ENCODE data around the gene AQR. TPM values are rescaled to one million over a fixed set of nuclear protein-coding genes. Genes with fewer than 3 reads are reported as not detected.
"Not testable (repeated sequence)": the region's sequence is repeated elsewhere in the genome, so short reads cannot be mapped to it uniquely, and the experiment has no call there.

The AQR gene
- total and polyA plus RNA-seq, 2 donors from 2014 or later, result 14.2 to 30.9 TPM

DNA sequence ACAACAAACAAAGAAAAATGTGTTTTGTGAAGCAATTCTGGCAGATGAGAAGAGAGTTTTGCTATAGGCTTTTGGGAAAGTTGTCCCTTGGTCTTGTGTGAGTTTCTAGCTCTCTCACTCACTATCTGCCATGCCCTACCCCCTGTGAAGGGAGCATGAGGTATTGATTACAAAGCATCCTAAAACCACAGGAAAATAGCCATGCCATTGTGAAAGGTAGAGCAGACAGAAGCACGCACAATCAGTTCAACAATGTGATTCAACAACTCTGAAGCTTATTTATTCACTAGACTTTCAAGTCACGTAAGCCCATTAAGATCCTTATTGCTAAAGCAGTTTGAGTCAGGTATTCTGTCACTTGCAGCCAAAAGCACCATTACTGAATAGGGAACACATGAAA lies 6.5 kb upstream of the AQR start:
- H3K9me3 ChIP-seq (ENCODE audit: control insufficient read depth in 2 of 3, insufficient read depth in 1 of 3, low read length in 3 of 3), result no peaks in the 10 kb centered on the region
- intact Hi-C loops (cut with DNase I), result no loop called here
- no peak overlapping the region for H3K9ac ChIP-seq (ENCODE audit: low read length in 3 of 3)
- H3K36me3 ChIP-seq (ENCODE audit: control insufficient read depth in 2 of 3, insufficient read depth in 3 of 3, low read length in 3 of 3), result no peaks in the 10 kb centered on the region
- no peak overlapping the region for H3K27ac ChIP-seq (ENCODE audit: low read depth in 2 of 2, low read length in 2 of 2)
- H3K4me3 ChIP-seq (ENCODE audit: low read length in 3 of 3), result no peak overlapping the region
- TF ChIP-seq, protein P1, sequence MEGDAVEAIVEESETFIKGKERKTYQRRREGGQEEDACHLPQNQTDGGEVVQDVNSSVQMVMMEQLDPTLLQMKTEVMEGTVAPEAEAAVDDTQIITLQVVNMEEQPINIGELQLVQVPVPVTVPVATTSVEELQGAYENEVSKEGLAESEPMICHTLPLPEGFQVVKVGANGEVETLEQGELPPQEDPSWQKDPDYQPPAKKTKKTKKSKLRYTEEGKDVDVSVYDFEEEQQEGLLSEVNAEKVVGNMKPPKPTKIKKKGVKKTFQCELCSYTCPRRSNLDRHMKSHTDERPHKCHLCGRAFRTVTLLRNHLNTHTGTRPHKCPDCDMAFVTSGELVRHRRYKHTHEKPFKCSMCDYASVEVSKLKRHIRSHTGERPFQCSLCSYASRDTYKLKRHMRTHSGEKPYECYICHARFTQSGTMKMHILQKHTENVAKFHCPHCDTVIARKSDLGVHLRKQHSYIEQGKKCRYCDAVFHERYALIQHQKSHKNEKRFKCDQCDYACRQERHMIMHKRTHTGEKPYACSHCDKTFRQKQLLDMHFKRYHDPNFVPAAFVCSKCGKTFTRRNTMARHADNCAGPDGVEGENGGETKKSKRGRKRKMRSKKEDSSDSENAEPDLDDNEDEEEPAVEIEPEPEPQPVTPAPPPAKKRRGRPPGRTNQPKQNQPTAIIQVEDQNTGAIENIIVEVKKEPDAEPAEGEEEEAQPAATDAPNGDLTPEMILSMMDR (IDR thresholded peaks at IDR 0.05; ENCODE audit: borderline replicate concordance, extremely low read depth, insufficient read depth), result no peak
- FAIRE-seq, result no peak
- no peak for DNase-seq
- no peaks in the 10 kb centered on the region for H3K27me3 ChIP-seq (ENCODE audit: control insufficient read depth, insufficient read depth, low read length)
- H3K4me1 ChIP-seq (ENCODE audit: control insufficient read depth in 2 of 3, insufficient read depth in 2 of 3, low read depth in 1 of 3, low read length in 3 of 3), result no peaks in the 10 kb centered on the region

DNA sequence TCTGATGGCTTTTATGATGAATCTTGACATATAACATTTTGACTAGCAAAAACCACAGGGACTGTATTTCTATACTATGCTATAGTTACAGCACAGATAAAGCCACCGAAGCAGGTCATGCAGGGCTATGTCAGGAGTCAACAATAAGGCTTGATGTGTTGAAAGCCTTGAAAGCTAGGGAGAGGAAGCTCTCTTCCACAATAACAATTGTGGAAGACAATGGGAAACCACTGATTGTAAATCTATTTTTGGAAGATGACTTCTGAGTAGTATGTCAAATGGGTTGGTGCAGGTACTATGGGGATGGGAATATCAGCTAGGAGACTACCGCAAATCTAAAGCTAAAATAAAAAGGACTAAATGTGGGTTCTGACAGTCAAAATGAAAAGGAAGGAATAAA lies 4.0 kb upstream of the AQR start:
- intact Hi-C loops (cut with DNase I), result no loop called here
- Histone ChIP-seq H3K4me1 (ENCODE audit: control insufficient read depth in 2 of 3, insufficient read depth in 2 of 3, low read depth in 1 of 3, low read length in 3 of 3) (peaks cover 0 to 3% (median 0%) of the 10 kb centered on the region in 3 donors), H3K27me3 (ENCODE audit: control insufficient read depth, insufficient read depth, low read length) (no peaks in the 10 kb centered on the region), H3K4me3 (ENCODE audit: low read length in 3 of 3) (no peak overlapping the region), H3K9me3 (ENCODE audit: control insufficient read depth in 2 of 3, insufficient read depth in 1 of 3, low read length in 3 of 3) (no peaks in the 10 kb centered on the region), H3K36me3 (ENCODE audit: control insufficient read depth in 2 of 3, insufficient read depth in 3 of 3, low read length in 3 of 3) (no peaks in the 10 kb centered on the region), H3K27ac (ENCODE audit: low read depth in 2 of 2, low read length in 2 of 2) (no peak overlapping the region), H3K9ac (ENCODE audit: low read length in 3 of 3) (no peak overlapping the region)
- TF ChIP-seq, protein P1 (IDR thresholded peaks at IDR 0.05; ENCODE audit: borderline replicate concordance, extremely low read depth, insufficient read depth), result no peak
- FAIRE-seq, result no peak
- DNase-seq, result no peak

DNA sequence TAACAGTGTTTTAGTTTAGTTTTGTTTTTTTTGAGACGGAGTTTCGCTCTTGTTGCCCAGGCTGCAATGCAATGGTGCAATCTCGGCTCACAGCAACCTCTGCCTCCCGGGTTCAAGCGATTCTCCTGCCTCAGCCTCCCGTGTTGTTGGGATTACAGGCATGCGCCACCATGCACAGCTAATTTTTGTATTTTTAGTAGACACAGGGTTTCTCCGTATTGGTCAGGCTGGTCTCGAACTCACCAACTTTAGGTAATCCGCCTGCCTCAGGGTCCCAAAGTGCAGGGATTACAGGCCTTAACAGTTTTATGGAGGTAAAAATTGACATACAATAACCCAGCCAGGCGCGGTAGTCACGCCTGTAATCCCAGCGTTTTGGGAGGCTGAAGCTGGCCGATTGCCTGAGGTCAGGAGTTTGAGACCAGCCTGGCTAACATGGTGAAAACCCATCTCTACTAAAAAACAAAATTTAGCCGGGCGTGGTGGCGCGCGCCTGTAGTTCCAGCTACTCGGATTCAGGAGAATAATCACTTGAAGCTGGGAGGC lies 629 bp upstream of the AQR start:
- H3K4me1 ChIP-seq (ENCODE audit: control insufficient read depth in 2 of 3, insufficient read depth in 2 of 3, low read depth in 1 of 3, low read length in 3 of 3); H3K27ac ChIP-seq (ENCODE audit: low read depth in 2 of 2, low read length in 2 of 2); intact Hi-C loops (cut with DNase I); H3K36me3 ChIP-seq (ENCODE audit: control insufficient read depth in 2 of 3, insufficient read depth in 3 of 3, low read length in 3 of 3); FAIRE-seq; H3K9me3 ChIP-seq (ENCODE audit: control insufficient read depth in 2 of 3, insufficient read depth in 1 of 3, low read length in 3 of 3); H3K27me3 ChIP-seq (ENCODE audit: control insufficient read depth, insufficient read depth, low read length): not testable (repeated sequence)
- peak overlapping the region; percentile 78 to 99 (median 91) for H3K4me3 ChIP-seq (ENCODE audit: low read length in 3 of 3)
- DNase-seq, result peak in 1 of 5 donors; percentile 50
- peak overlapping the region in 2 of 3 donors; percentile 63 to 94 for H3K9ac ChIP-seq (ENCODE audit: low read length in 3 of 3)

DNA sequence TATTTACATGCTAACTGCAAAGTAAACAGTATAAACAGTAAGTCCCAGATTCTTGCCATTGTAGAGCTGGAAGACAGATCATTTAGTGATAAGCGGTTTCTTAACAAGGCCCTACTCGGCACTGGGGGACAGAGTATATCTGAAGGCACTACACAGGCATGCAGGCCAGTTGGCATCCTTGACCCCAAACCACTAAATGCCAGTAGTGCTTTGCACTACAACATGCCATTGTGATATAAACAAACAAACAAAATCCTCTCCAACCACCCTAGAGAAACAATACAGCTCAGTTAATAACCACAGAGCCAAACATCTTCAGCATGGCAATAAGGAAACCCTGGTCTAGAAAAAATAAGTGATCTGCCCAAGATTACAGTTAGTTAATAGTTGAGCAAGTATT lies 5.3 kb downstream of the AQR start:
- no peak for FAIRE-seq
- Histone ChIP-seq H3K9ac (ENCODE audit: low read length in 3 of 3) (no peak overlapping the region), H3K27ac (ENCODE audit: low read depth in 2 of 2, low read length in 2 of 2) (no peak overlapping the region), H3K9me3 (ENCODE audit: control insufficient read depth in 2 of 3, insufficient read depth in 1 of 3, low read length in 3 of 3) (no peaks in the 10 kb centered on the region), H3K4me1 (ENCODE audit: control insufficient read depth in 2 of 3, insufficient read depth in 2 of 3, low read depth in 1 of 3, low read length in 3 of 3) (peaks cover 0 to 7% (median 3%) of the 10 kb centered on the region in 3 donors), H3K4me3 (ENCODE audit: low read length in 3 of 3) (no peak overlapping the region), H3K27me3 (ENCODE audit: control insufficient read depth, insufficient read depth, low read length) (no peaks in the 10 kb centered on the region), H3K36me3 (ENCODE audit: control insufficient read depth in 2 of 3, insufficient read depth in 3 of 3, low read length in 3 of 3) (peaks cover 0 to 8% (median 2%) of the 10 kb centered on the region in 3 donors)
- DNase-seq, result no peak
- TF ChIP-seq, protein P1 (IDR thresholded peaks at IDR 0.05; ENCODE audit: borderline replicate concordance, extremely low read depth, insufficient read depth), result no peak
- intact Hi-C loops (cut with DNase I), result no loop called here

All from kidney (tissue), 14 donors.